OCI-LY7 (cell line): ENCODE results near the gene TGIF2. TPM values are rescaled to one million over a fixed set of nuclear protein-coding genes. Genes with fewer than 3 reads are reported as not detected.

Source experiments
- BruUV-seq: library from RNA; stranded (reverse); fragments of 400-500 nt; replicated peaks from 2 replicates; lab custom pipeline; 2021; lab: Mats Ljungman, UMichigan
- CTCF ChIA-PET: fragments of 300-600 bp; sonication (Branson Sonifier 250); formaldehyde crosslinking; loops from one replicate; lab custom pipeline; 2022; ENCODE audit warnings: antibody characterized with exemption; ENCODE audit not compliant: unreplicated experiment; lab: Charles Lee
- POLR2A ChIA-PET: fragments of 300-600 bp; sonication (Branson Sonifier 250); formaldehyde crosslinking; loops from one replicate; lab custom pipeline; 2022; ENCODE audit warnings: antibody characterized with exemption; lab: Charles Lee
- DNase-seq: peaks from one replicate; pipeline ENCODE4 v3.0.0-alpha.2; 2015; ENCODE audit warnings: low spot score
- H2AFZ ChIP-seq: fragments of 200-600 bp; sonication (generic), shearing (Covaris generic); 2 replicates; pipeline ENCODE4 v1.6.1; 2014; ENCODE audit warnings: mild to moderate bottlenecking, antibody characterized with exemption, low read length, moderate library complexity
- H3K27ac ChIP-seq: fragments of 200-600 bp; sonication (generic); 2 replicates; pipeline ENCODE4 v1.5.1; 2014; ENCODE audit warnings: mixed run types, low read depth, mild to moderate bottlenecking, moderate library complexity, low read length, inconsistent platforms; ENCODE audit not compliant: poor library complexity, severe bottlenecking
- H3K36me3 ChIP-seq: fragments of 200-600 bp; sonication (generic); 2 replicates; pipeline ENCODE4 v1.6.1; 2014; ENCODE audit warnings: mild to moderate bottlenecking, antibody characterized with exemption, low read length, moderate library complexity, mixed read lengths; ENCODE audit not compliant: insufficient read depth
- H3K4me1 ChIP-seq: fragments of 200-600 bp; sonication (generic); 2 replicates; pipeline ENCODE4 v1.5.1; 2014; ENCODE audit warnings: mild to moderate bottlenecking, low read length; ENCODE audit not compliant: insufficient read depth, poor library complexity, severe bottlenecking
- H3K4me2 ChIP-seq: fragments of 200-600 bp; sonication (generic); 2 replicates; pipeline ENCODE4 v1.6.1; 2014; ENCODE audit warnings: mild to moderate bottlenecking, low read length
- H3K4me3 ChIP-seq: fragments of 200-600 bp; sonication (generic); 2 replicates; pipeline ENCODE4 v1.5.1; 2014; ENCODE audit warnings: mild to moderate bottlenecking, low read depth, low read length; ENCODE audit not compliant: poor library complexity, severe bottlenecking
- H3K79me2 ChIP-seq: fragments of 200-600 bp; sonication (generic); 2 replicates; pipeline ENCODE4 v1.6.1; 2016; ENCODE audit warnings: low read depth, mild to moderate bottlenecking, low read length, moderate library complexity, mixed read lengths; ENCODE audit not compliant: insufficient read depth
- H3K9me2 ChIP-seq: fragments of 200-600 bp; sonication (generic); 2 replicates; pipeline ENCODE4 v1.6.1; 2016; ENCODE audit warnings: mild to moderate bottlenecking, low read length, mixed read lengths; ENCODE audit not compliant: insufficient read depth
- H3K9me3 ChIP-seq: fragments of 200-600 bp; sonication (generic); 2 replicates; pipeline ENCODE4 v1.6.1; 2014; ENCODE audit warnings: mild to moderate bottlenecking, mixed run types, low read length, mixed read lengths
- H4K20me1 ChIP-seq: fragments of 200-600 bp; sonication (generic); 2 replicates; pipeline ENCODE4 v1.6.1; 2014; ENCODE audit warnings: mild to moderate bottlenecking, antibody characterized with exemption, low read length, moderate library complexity, mixed read lengths; ENCODE audit not compliant: insufficient read depth
- EZH2phosphoT487 ChIP-seq: fragments of 200-600 bp; sonication (generic); IDR thresholded peaks from 2 replicates; pipeline ENCODE4 v1.6.1; 2018; ENCODE audit warnings: low read depth, borderline replicate concordance, mild to moderate bottlenecking, mixed run types, antibody characterized with exemption, low read length, moderate library complexity, mixed read lengths
- intact Hi-C: fragments of 100-400 bp; cut with micrococcal nuclease; formaldehyde crosslinking; loops from one replicate; pipeline ENCODE4 v1.10.0; 2022; ENCODE audit not compliant: unreplicated experiment
- total RNA-seq, 2 experiments: library from RNA; depleted of rRNA in 1 of 2; stranded (reverse); fragments of >200 nt in 1 of 2; shearing (Covaris generic) in 1 of 2; gene quantifications; 2 replicates each; pipeline ENCODE4 v1.2.3, GENCODE V29; 2014 to 2022
- TF ChIP-seq, protein P1 (sequence below): fragments of 200-600 bp; sonication (generic); conservative IDR thresholded peaks from 2 replicates; pipeline ENCODE4 v1.5.1; 2014; ENCODE audit warnings: mild to moderate bottlenecking, antibody characterized with exemption, low read length, moderate library complexity, mixed read lengths

TGIF2 gene
- total RNA-seq, 2 experiments from 2014 or later: 41.3 to 45.2 TPM

- no peaks in the 10 kb centered on the region for H3K36me3 ChIP-seq
- no peak overlapping the region for H3K4me2 ChIP-seq
- no peak overlapping the region for H2AFZ ChIP-seq
- POLR2A ChIA-PET: interaction anchor here (0.8 kb wide), 1 partner anchor 26 kb away, joined by 3 read pairs; no protein-coding TSS in a partner anchor
- peaks cover 7% of the 10 kb centered on the region for H3K4me1 ChIP-seq
- DNase-seq: no peak
- no peak for TF ChIP-seq EZH2phosphoT487
- TF ChIP-seq, protein P1, sequence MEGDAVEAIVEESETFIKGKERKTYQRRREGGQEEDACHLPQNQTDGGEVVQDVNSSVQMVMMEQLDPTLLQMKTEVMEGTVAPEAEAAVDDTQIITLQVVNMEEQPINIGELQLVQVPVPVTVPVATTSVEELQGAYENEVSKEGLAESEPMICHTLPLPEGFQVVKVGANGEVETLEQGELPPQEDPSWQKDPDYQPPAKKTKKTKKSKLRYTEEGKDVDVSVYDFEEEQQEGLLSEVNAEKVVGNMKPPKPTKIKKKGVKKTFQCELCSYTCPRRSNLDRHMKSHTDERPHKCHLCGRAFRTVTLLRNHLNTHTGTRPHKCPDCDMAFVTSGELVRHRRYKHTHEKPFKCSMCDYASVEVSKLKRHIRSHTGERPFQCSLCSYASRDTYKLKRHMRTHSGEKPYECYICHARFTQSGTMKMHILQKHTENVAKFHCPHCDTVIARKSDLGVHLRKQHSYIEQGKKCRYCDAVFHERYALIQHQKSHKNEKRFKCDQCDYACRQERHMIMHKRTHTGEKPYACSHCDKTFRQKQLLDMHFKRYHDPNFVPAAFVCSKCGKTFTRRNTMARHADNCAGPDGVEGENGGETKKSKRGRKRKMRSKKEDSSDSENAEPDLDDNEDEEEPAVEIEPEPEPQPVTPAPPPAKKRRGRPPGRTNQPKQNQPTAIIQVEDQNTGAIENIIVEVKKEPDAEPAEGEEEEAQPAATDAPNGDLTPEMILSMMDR: no peak
- no peak overlapping the region for H3K27ac ChIP-seq
- H4K20me1 ChIP-seq: no peaks in the 10 kb centered on the region
- H3K9me3 ChIP-seq: no peaks in the 10 kb centered on the region
- no peaks in the 10 kb centered on the region for H3K9me2 ChIP-seq
- CTCF ChIA-PET: no interaction called here
- H3K79me2 ChIP-seq: no peaks in the 10 kb centered on the region
- intact Hi-C loops: no loop called here
- H3K4me3 ChIP-seq: no peak overlapping the region
- BruUV-seq: no TSS peak
Observed at GRCh38 chr20:36624944-36625324, 51.5 kb downstream of the TGIF2 start.

DNA sequence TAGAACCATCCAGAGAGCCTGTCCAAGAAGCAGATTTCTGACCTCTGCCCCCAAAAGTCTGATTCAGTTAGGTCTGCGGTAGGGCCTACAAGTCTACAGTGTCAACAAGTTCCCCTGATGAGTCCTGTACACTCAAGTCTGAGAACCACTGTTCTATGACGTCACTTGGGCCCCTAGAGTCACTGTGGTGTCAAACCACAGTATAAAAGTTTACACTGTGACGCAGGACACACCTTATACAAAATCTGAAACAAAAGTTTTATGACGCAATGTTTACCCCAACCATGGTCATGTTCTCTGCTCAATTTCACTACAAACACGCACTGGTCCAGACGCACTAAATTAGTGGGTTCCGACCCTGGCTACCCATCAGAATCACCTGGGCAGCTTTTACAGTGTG is 54.7 kb downstream of the TGIF2 start:
- no peaks in the 10 kb centered on the region for H4K20me1 ChIP-seq
- H3K36me3 ChIP-seq: no peaks in the 10 kb centered on the region
- H3K79me2 ChIP-seq: no peaks in the 10 kb centered on the region
- H3K9me3 ChIP-seq: no peaks in the 10 kb centered on the region
- H3K4me1 ChIP-seq: peaks cover 15% of the 10 kb centered on the region
- DNase-seq: no peak
- no peak overlapping the region for H2AFZ ChIP-seq
- H3K9me2 ChIP-seq: no peaks in the 10 kb centered on the region
- intact Hi-C loops: no loop called here
- ChIA-PET POLR2A (no interaction called here), CTCF (no interaction called here)
- no peak overlapping the region for H3K4me3 ChIP-seq
- H3K4me2 ChIP-seq: no peak overlapping the region
- TF ChIP-seq, protein P1: no peak
- no peak for TF ChIP-seq EZH2phosphoT487
- no peak overlapping the region for H3K27ac ChIP-seq
- BruUV-seq: no TSS peak

GRCh38 chr20:36629719-36630681 is 56.6 kb downstream of the TGIF2 start:
- no TSS peak for BruUV-seq
- TF ChIP-seq, protein P1: no peak
- no peak for TF ChIP-seq EZH2phosphoT487
- intact Hi-C loops: no loop called here
- Histone ChIP-seq H3K4me3 (peak overlapping the region; percentile 30), H3K4me2 (peak overlapping the region; percentile 62), H3K9me2 (no peaks in the 10 kb centered on the region), H4K20me1 (no peaks in the 10 kb centered on the region), H3K4me1 (peaks cover 15% of the 10 kb centered on the region), H3K27ac (peak overlapping the region; percentile 26), H3K36me3 (no peaks in the 10 kb centered on the region), H3K9me3 (no peaks in the 10 kb centered on the region), H2AFZ (peak overlapping the region; percentile 83), H3K79me2 (no peaks in the 10 kb centered on the region)
- POLR2A ChIA-PET: interaction anchor here (0.6 to 1.2 kb wide), 5 partner anchors 13 to 340 kb away, joined by 3 read pairs; no protein-coding TSS in a partner anchor
- CTCF ChIA-PET: interaction anchor here (0.6 to 1.0 kb wide), 2 partner anchors 9 to 25 kb away, joined by 3 to 4 read pairs; no protein-coding TSS in a partner anchor
- peak; percentile 78 for DNase-seq
